ES-I3 (cell line): ENCODE results near the gene AKAP4.

ENCODE experiments used
- H3K36me3 ChIP-seq: 2 replicates; pipeline ENCODE4 v1.6.1; 2013; ENCODE audit warnings: mild to moderate bottlenecking, low read length, control low read depth, moderate library complexity; ENCODE audit not compliant: insufficient read depth
- H3K4me1 ChIP-seq: 2 replicates; pipeline ENCODE4 v1.6.1; 2013; ENCODE audit warnings: mild to moderate bottlenecking, control low read depth, low read length; ENCODE audit not compliant: insufficient read depth
- H3K9ac ChIP-seq: 2 replicates; pipeline ENCODE4 v1.6.1; 2013; ENCODE audit warnings: low read depth, mild to moderate bottlenecking, low read length, moderate library complexity
- H3K9me3 ChIP-seq: 2 replicates; pipeline ENCODE4 v1.6.1; 2013; ENCODE audit warnings: mild to moderate bottlenecking, low read length, moderate library complexity; ENCODE audit not compliant: control insufficient read depth, insufficient read depth

Gene AKAP4

GRCh38 chrX:50200907-50201306 is at the start of gene AKAP4:
Gene AKAP4, minus strand, starts transcription at chrX:50201007. Its CDS starts 118 bp downstream, at chrX:50200889.
- H3K9ac ChIP-seq = no peak within 1 kb of the TSS
- no peaks in the 10 kb centered on the region for H3K9me3 ChIP-seq
- no peaks in the 10 kb centered on the region; the same call in 1 of the 2 replicates for H3K36me3 ChIP-seq
- peaks cover 22% of the 10 kb centered on the region for H3K4me1 ChIP-seq

- Histone ChIP-seq H3K9ac (no peak overlapping the region), H3K9me3 (no peaks in the 10 kb centered on the region), H3K36me3 (no peaks in the 10 kb centered on the region), H3K4me1 (no peaks in the 10 kb centered on the region)
Measured at GRCh38 chrX:50211510-50211909, 10.7 kb upstream of the AKAP4 start.

- no peak overlapping the region for H3K9ac ChIP-seq
- no peaks in the 10 kb centered on the region for H3K9me3 ChIP-seq
- H3K36me3 ChIP-seq = no peaks in the 10 kb centered on the region
- peaks cover 19% of the 10 kb centered on the region for H3K4me1 ChIP-seq
Measured at GRCh38 chrX:50206753-50207152, 5.9 kb upstream of the AKAP4 start.

- Histone ChIP-seq H3K4me1 (peaks cover 22% of the 10 kb centered on the region), H3K36me3 (no peaks in the 10 kb centered on the region; the same call in 1 of the 2 replicates), H3K9me3 (no peaks in the 10 kb centered on the region), H3K9ac (peak within 1 kb of the TSS; percentile 44)
Measured at GRCh38 chrX:50204364-50204899, 3.6 kb upstream of the AKAP4 start, which contains the start of gene CCNB3. Gene CCNB3, plus strand, starts transcription at chrX:50204765. Its CDS starts 80,399 bp downstream, at chrX:50285164.

- Histone ChIP-seq H3K9ac (no peak overlapping the region), H3K4me1 (peaks cover 22% of the 10 kb centered on the region), H3K36me3 (no peaks in the 10 kb centered on the region; the same call in 1 of the 2 replicates), H3K9me3 (no peaks in the 10 kb centered on the region)
Measured at GRCh38 chrX:50202539-50202938, 1.7 kb upstream of the AKAP4 start.

- no peaks in the 10 kb centered on the region for H3K9me3 ChIP-seq
- no peak overlapping the region for H3K9ac ChIP-seq
- peaks cover 13% of the 10 kb centered on the region; the same call in 1 of the 2 replicates for H3K4me1 ChIP-seq
- H3K36me3 ChIP-seq = no peaks in the 10 kb centered on the region; the same call in 1 of the 2 replicates
Measured at GRCh38 chrX:50198348-50198747, 2.5 kb downstream of the AKAP4 start.

GRCh38 chrX:50188859-50189600 is 11.8 kb downstream of the AKAP4 start:
- Histone ChIP-seq H3K9ac (no peak overlapping the region), H3K4me1 (peaks cover 18% of the 10 kb centered on the region), H3K36me3 (no peaks in the 10 kb centered on the region), H3K9me3 (no peaks in the 10 kb centered on the region)

GRCh38 chrX:50183891-50184290 is 16.9 kb downstream of the AKAP4 start:
- H3K4me1 ChIP-seq = peaks cover 20% of the 10 kb centered on the region
- no peak overlapping the region for H3K9ac ChIP-seq
- H3K9me3 ChIP-seq = no peaks in the 10 kb centered on the region
- no peaks in the 10 kb centered on the region for H3K36me3 ChIP-seq

- Histone ChIP-seq H3K9me3 (no peaks in the 10 kb centered on the region), H3K4me1 (peaks cover 7% of the 10 kb centered on the region; the same call in 1 of the 2 replicates), H3K9ac (no peak overlapping the region), H3K36me3 (no peaks in the 10 kb centered on the region)
Measured at GRCh38 chrX:50180073-50180940, 20.5 kb downstream of the AKAP4 start.

GRCh38 chrX:50169717-50170116 is 31.1 kb downstream of the AKAP4 start:
- Histone ChIP-seq H3K4me1 (peaks cover 17% of the 10 kb centered on the region), H3K36me3 (no peaks in the 10 kb centered on the region), H3K9ac (no peak overlapping the region), H3K9me3 (peaks cover 5% of the 10 kb centered on the region; the same call in 1 of the 2 replicates)

- Histone ChIP-seq H3K4me1 (peaks cover 17% of the 10 kb centered on the region), H3K36me3 (no peaks in the 10 kb centered on the region), H3K9me3 (no peaks in the 10 kb centered on the region), H3K9ac (no peak overlapping the region)
Measured at GRCh38 chrX:50168241-50168687, 32.5 kb downstream of the AKAP4 start.

- Histone ChIP-seq H3K36me3 (no peaks in the 10 kb centered on the region), H3K9me3 (no peaks in the 10 kb centered on the region), H3K4me1 (peaks cover 17% of the 10 kb centered on the region), H3K9ac (no peak overlapping the region)
Measured at GRCh38 chrX:50167366-50167765, 33.4 kb downstream of the AKAP4 start.

GRCh38 chrX:50165727-50166126 is 35.1 kb downstream of the AKAP4 start:
- H3K4me1 ChIP-seq = peaks cover 17% of the 10 kb centered on the region
- H3K36me3 ChIP-seq = no peaks in the 10 kb centered on the region
- H3K9ac ChIP-seq = no peak overlapping the region
- no peaks in the 10 kb centered on the region for H3K9me3 ChIP-seq

GRCh38 chrX:50161127-50161526 is 39.7 kb downstream of the AKAP4 start:
- no peaks in the 10 kb centered on the region for H3K36me3 ChIP-seq
- no peaks in the 10 kb centered on the region for H3K4me1 ChIP-seq
- no peak overlapping the region for H3K9ac ChIP-seq
- H3K9me3 ChIP-seq = no peaks in the 10 kb centered on the region
